Endothelial cell (in vitro differentiated cells): Measurements from ENCODE around the gene IL17RC. TPM values are rescaled to one million over a fixed set of nuclear protein-coding genes. Genes with fewer than 3 reads are reported as not detected.
A peak's percentile ranks its signal among the peaks of the same experiment; 100 is the strongest.

Experiments used
- DNase-seq: peaks from one replicate; pipeline ENCODE4 v3.0.0; 2021; ENCODE audit warnings: low spot score
- H3K27ac Mint-ChIP-seq: one replicate; pipeline ENCODE4 v1.8.0; 2021; ENCODE audit warnings: mixed read lengths, inconsistent platforms; ENCODE audit not compliant: unreplicated experiment
- H3K27me3 Mint-ChIP-seq: one replicate; pipeline ENCODE4 v1.8.0; 2021; ENCODE audit warnings: mild to moderate bottlenecking, moderate library complexity, mixed read lengths, inconsistent platforms; ENCODE audit not compliant: unreplicated experiment
- H3K36me3 Mint-ChIP-seq: one replicate; pipeline ENCODE4 v1.8.0; 2021; ENCODE audit warnings: mild to moderate bottlenecking, low read depth, mixed read lengths, inconsistent platforms; ENCODE audit not compliant: unreplicated experiment
- H3K4me1 Mint-ChIP-seq: one replicate; pipeline ENCODE4 v1.8.0; 2021; ENCODE audit warnings: mild to moderate bottlenecking, mixed read lengths, inconsistent platforms; ENCODE audit not compliant: unreplicated experiment
- H3K4me3 Mint-ChIP-seq: one replicate; pipeline ENCODE4 v1.8.0; 2021; ENCODE audit warnings: mild to moderate bottlenecking, mixed read lengths, inconsistent platforms; ENCODE audit not compliant: unreplicated experiment
- H3K9me3 Mint-ChIP-seq: one replicate; pipeline ENCODE4 v1.8.0; 2021; ENCODE audit warnings: mixed read lengths, inconsistent platforms; ENCODE audit not compliant: unreplicated experiment
- total RNA-seq: library from RNA; stranded (reverse); fragmentation: NEBNext Ultra II Directional; extraction: Animal tissue kit (Norgen Biotek cat#: 25700); gene quantifications from one replicate; pipeline ENCODE4 v1.2.1, GENCODE V29; 2021; ENCODE audit not compliant: unreplicated experiment
- TF ChIP-seq, protein P1 (sequence below): fragments of 200-600 bp; sonication (generic); IDR thresholded peaks from one replicate; pipeline ENCODE4 v1.5.0; 2021; ENCODE audit warnings: antibody characterized with exemption; ENCODE audit not compliant: unreplicated experiment

The IL17RC gene
- total RNA-seq, 1 donor from 2014 or later: 17.5 TPM

DNA sequence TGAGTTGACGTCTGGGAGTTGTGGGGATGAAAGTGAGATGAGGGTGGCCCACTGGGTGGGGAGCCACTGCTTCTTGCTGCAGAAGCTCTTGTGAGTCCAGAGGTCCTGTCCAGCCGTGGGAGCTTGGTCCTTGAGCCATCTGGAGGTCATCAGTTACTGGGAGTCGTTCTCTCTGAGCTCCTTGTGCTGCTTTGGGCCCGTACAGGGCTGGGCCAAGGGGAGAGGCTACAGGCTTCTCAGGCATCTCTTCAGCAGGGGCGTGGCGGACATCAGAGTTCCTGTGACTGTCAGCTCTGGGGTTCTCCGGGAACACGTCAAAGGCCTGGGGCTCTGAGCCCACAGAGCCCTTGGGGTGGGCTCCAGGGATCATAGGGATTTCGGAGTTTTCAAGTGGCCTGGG, 32.7 kb downstream of the IL17RC start:
- no peak overlapping the region for H3K27ac Mint-ChIP-seq
- H3K4me1 Mint-ChIP-seq: peaks cover 2% of the 10 kb centered on the region
- H3K27me3 Mint-ChIP-seq: peaks cover 6% of the 10 kb centered on the region
- TF ChIP-seq, protein P1, sequence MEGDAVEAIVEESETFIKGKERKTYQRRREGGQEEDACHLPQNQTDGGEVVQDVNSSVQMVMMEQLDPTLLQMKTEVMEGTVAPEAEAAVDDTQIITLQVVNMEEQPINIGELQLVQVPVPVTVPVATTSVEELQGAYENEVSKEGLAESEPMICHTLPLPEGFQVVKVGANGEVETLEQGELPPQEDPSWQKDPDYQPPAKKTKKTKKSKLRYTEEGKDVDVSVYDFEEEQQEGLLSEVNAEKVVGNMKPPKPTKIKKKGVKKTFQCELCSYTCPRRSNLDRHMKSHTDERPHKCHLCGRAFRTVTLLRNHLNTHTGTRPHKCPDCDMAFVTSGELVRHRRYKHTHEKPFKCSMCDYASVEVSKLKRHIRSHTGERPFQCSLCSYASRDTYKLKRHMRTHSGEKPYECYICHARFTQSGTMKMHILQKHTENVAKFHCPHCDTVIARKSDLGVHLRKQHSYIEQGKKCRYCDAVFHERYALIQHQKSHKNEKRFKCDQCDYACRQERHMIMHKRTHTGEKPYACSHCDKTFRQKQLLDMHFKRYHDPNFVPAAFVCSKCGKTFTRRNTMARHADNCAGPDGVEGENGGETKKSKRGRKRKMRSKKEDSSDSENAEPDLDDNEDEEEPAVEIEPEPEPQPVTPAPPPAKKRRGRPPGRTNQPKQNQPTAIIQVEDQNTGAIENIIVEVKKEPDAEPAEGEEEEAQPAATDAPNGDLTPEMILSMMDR: no peak
- H3K9me3 Mint-ChIP-seq: no peaks in the 10 kb centered on the region
- H3K4me3 Mint-ChIP-seq: no peak overlapping the region
- H3K36me3 Mint-ChIP-seq: no peaks in the 10 kb centered on the region
- no peak for DNase-seq

DNA sequence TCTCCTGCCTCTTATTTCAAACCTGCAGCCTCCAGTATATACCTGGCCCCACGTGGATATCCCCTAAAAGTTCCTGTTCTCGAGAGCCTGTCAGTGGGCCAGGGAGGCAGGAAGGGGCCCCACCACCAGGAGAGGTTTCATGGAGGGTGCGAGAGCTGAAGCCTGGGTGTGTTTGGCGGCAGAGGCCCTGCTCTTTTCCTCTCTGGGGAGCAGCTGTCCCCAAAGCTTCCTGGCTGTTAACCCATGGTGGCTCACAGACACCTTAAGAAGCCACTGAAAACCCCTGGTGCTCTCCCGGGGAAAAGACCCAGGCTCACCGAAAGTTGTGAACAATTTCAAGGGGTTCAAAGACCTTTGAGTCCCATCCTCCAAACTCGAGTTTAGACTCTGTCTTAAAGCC, 34.2 kb downstream of the IL17RC start:
- Mint-ChIP-seq H3K27ac (no peak overlapping the region), H3K4me1 (peaks cover 5% of the 10 kb centered on the region), H3K4me3 (no peak overlapping the region), H3K27me3 (peaks cover 4% of the 10 kb centered on the region), H3K36me3 (no peaks in the 10 kb centered on the region), H3K9me3 (no peaks in the 10 kb centered on the region)
- TF ChIP-seq, protein P1: no peak
- no peak for DNase-seq

DNA sequence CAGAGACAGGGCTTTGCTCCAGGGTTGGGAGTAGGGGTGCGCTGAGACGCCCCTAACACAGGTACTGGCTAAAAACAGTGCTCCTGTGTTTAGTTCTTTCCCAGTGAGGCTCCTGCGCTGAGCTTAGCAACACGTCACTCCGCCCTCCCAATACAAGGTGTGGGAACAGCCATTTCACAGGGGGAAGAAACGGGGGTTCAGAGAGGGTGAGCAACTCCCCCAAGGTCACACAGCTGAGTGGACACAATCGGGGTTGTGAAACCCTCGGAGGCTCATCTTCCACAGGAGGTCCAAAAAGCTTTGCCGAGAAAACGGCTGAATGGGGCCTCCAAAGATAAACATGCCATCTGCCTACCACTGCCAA, 34.7 kb downstream of the IL17RC start:
- peak overlapping the region; percentile 42 for H3K4me3 Mint-ChIP-seq
- TF ChIP-seq, protein P1: no peak
- DNase-seq: no peak
- no peak overlapping the region for H3K27ac Mint-ChIP-seq
- H3K9me3 Mint-ChIP-seq: no peaks in the 10 kb centered on the region
- H3K4me1 Mint-ChIP-seq: peaks cover 5% of the 10 kb centered on the region
- peaks cover 4% of the 10 kb centered on the region for H3K27me3 Mint-ChIP-seq
- H3K36me3 Mint-ChIP-seq: no peaks in the 10 kb centered on the region

DNA sequence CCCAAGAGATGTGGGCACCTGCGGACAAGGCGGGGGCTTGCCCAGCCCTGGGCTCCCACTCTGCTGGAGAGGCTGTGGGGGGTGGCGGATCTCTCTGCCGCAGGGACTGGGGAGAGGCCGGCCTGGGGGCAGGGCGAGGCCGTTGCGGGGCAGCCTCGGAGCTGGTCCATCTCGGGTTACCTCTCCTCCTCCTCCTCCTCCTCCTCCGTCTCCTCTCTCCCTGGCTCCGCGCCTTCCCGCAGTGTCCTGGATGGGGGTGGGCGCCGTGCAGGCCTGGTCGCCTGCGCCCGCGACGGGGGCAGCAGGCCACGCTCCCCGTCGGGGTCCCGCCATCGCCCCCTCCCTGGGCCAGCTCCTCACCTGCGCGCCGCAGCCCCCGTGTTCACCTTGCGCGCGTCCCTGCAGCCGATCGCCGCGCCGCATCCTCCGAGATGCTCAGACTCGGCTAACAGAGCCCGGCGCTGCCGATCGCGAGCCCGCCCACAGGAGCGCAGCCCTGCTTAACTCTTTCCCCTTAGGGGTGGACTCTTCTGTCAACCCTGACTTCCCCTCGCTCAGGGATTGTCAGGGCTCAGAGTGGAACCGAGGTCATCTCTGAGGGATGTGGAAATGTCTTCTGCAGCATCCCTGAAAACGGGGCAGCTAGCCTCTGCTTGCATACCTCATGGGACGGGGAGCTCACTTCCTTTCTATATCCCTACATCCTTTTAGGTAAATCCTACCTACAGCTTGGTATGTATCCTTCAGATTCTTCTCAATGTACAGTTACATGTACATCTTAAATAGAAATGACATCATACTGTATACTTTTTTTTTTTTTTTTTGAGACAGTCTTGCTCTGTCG, 35.3 kb downstream of the IL17RC start, which contains the start of gene PRRT3:
TSS of gene PRRT3 (minus strand) at position 447 of the 844 bp plus-strand sequence. CDS start 2,293 bp downstream, outside the sequence.
- peak within 1 kb of the TSS; percentile 59 for H3K4me3 Mint-ChIP-seq
- no peak within 1 kb of the TSS for H3K27ac Mint-ChIP-seq
- H3K4me1 Mint-ChIP-seq: peaks cover 5% of the 10 kb centered on the region
- H3K9me3 Mint-ChIP-seq: no peaks in the 10 kb centered on the region
- peaks cover 4% of the 10 kb centered on the region for H3K27me3 Mint-ChIP-seq
- TF ChIP-seq, protein P1: no peak
- H3K36me3 Mint-ChIP-seq: no peaks in the 10 kb centered on the region
- peak; percentile 55 for DNase-seq

DNA sequence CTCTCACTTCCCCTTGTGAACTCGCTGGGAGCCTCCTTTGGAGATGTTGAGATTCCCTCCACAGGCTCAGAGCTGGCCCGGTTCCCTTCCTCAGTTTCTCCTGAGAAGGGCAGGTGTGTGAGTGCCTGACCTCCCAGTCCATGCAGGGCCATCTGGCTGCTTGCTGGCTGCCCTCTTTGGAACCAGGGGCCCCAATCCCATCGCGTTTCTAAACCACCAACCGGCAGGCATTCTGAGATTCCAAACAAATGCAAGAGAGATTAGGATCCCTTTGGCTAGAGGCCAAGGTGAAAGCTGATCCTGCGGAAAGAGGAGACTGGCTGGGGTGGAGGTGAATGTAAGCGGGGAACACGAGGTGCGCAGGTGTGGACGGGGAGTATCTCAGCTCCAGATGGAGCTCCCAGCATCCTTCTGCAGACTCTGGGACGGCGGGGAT, 38.2 kb downstream of the IL17RC start:
- H3K27ac Mint-ChIP-seq: no peak overlapping the region
- peaks cover 6% of the 10 kb centered on the region for H3K27me3 Mint-ChIP-seq

More for the DNA sequence above, 38.2 kb downstream of the IL17RC start:
- TF ChIP-seq, protein P1: no peak
- H3K4me1 Mint-ChIP-seq: peaks cover 5% of the 10 kb centered on the region
- no peaks in the 10 kb centered on the region for H3K36me3 Mint-ChIP-seq
- no peak overlapping the region for H3K4me3 Mint-ChIP-seq
- DNase-seq: no peak
- H3K9me3 Mint-ChIP-seq: no peaks in the 10 kb centered on the region
